Spleen (tissue), 11 donors: ENCODE results near the gene NIPA2. TPM values are rescaled to one million over a fixed set of nuclear protein-coding genes. Genes with fewer than 3 reads are reported as not detected.
A peak's percentile ranks its signal among the peaks of the same experiment; 100 is the strongest.

ENCODE experiments used
- DNase-seq: peaks from one replicate; pipeline ENCODE4 v3.0.0-alpha.2; 2020
- H3K27ac ChIP-seq, 8 donors: fragments of 200-600 bp; sonication (generic) in 7 of 8; 1 replicate in 4 of 8; 2 replicates in 4 of 8; pipeline versions ENCODE4 v1.5.0 to v1.8.0; 2016 to 2021; ENCODE audit warnings: inconsistent platforms in 4 of 8, mild to moderate bottlenecking in 4 of 8, moderate library complexity in 1 of 8
- H3K27me3 ChIP-seq, 7 donors: fragments of 200-600 bp; sonication (generic) in 6 of 7; replicated peaks in 1 of 7; 1 replicate in 4 of 7; 2 replicates in 3 of 7; pipeline versions ENCODE4 v1.5.0 to v1.8.0; 2016 to 2021; ENCODE audit warnings: inconsistent platforms in 3 of 7, mild to moderate bottlenecking in 1 of 7
- H3K36me3 ChIP-seq, 6 donors: fragments of 200-600 bp; sonication (generic) in 5 of 6; 1 replicate in 4 of 6; 2 replicates in 2 of 6; pipeline versions ENCODE4 v1.5.0 to v1.8.0; 2016 to 2021; ENCODE audit warnings: inconsistent platforms in 2 of 6
- H3K4me1 ChIP-seq, 6 donors: fragments of 200-600 bp; sonication (generic) in 5 of 6; 1 replicate in 3 of 6; 2 replicates in 3 of 6; pipeline versions ENCODE4 v1.5.0 to v1.8.0; 2016 to 2021; ENCODE audit warnings: inconsistent platforms in 3 of 6
- H3K4me3 ChIP-seq, 8 donors: fragments of 200-600 bp; sonication (generic) in 7 of 8; 1 replicate in 4 of 8; 2 replicates in 4 of 8; pipeline versions ENCODE4 v1.5.0 to v1.8.0; 2016 to 2021; ENCODE audit warnings: inconsistent platforms in 4 of 8, mild to moderate bottlenecking in 4 of 8, moderate library complexity in 2 of 8
- H3K9me3 ChIP-seq, 8 donors: fragments of 200-600 bp; sonication (generic) in 7 of 8; 1 replicate in 4 of 8; 2 replicates in 4 of 8; pipeline versions ENCODE4 v1.5.0 to v1.8.0; 2016 to 2021; ENCODE audit warnings: inconsistent platforms in 4 of 8
- POLR2A ChIP-seq, 3 donors: fragments of 450-650 bp; IDR thresholded peaks; one replicate each; pipeline ENCODE4 v1.5.1; 2017; ENCODE audit warnings: antibody characterized with exemption in 3 of 3, mild to moderate bottlenecking in 1 of 3
- POLR2AphosphoS5 ChIP-seq, 3 donors: sonication (generic); formaldehyde crosslinking; IDR thresholded peaks; one replicate each; pipeline ENCODE4 v1.5.1; 2017; ENCODE audit warnings: antibody characterized with exemption in 3 of 3
- WGBS, 5 donors: extraction: QIAGEN DNeasy Blood & Tissue Kit in 3 of 5; methylation state at CpG; one replicate each; pipeline versions ENCODE4 v1.1.5 to v1.1.7; 2013 to 2018; 5-methylcytosine and 5-hydroxymethylcytosine counted together
- intact Hi-C: fragments of 100-400 bp; cut with DNase I; formaldehyde crosslinking; loops from one replicate; pipeline ENCODE4 v1.15.0; 2023; ENCODE audit warnings: low total_unique reads
- polyA plus RNA-seq, 3 donors: library from polyadenylated mRNA; stranded (reverse); fragments of 200-250 nt; gene quantifications; one replicate each; pipeline ENCODE4 v1.2.1, GENCODE V29; 2013
- total RNA-seq, 7 donors: library from RNA; depleted of rRNA in 3 of 7; stranded (reverse); fragments of >200 nt in 3 of 7; fragmentation: NEBNext Ultra II Directional in 4 of 7; extraction: Animal tissue kit (Norgen Biotek cat#: 25700) in 4 of 7; gene quantifications; one replicate each; pipeline versions ENCODE4 v1.1.0 to v1.2.1, GENCODE V29; 2016 to 2021
- TF ChIP-seq, protein P1 (sequence below), 11 experiments: fragments of 200-600 bp in 7 of 11; fragments of 450-650 bp in 4 of 11; sonication (generic) in 4 of 11; IDR thresholded peaks in 8 of 11; conservative IDR thresholded peaks in 3 of 11; 1 replicate in 7 of 11; 2 replicates in 4 of 11; pipeline versions ENCODE4 v1.4.0 to v1.8.0; 2016 to 2021; ENCODE audit warnings: antibody characterized with exemption in 11 of 11, inconsistent platforms in 4 of 11, mild to moderate bottlenecking in 1 of 11
- donor health status: healthy with polysubstance abuse.
- donor health status: DM: no; HTN: no; CAD: no; lungs with moderate emphysema.
- donor health status: DM: no; HTN: no; CAD: no.
- donor health status: Bipolar disorder and iron deficiency.
- donor health status: healthy.
- donor health status: DM: no; HTN: no; CAD: no.
- donor health status: DM: yes; HTN: yes; CAD: no.

Gene NIPA2
- total and polyA plus RNA-seq, 10 donors, result 18.4 to 91.4 (median 52.8) TPM

DNA sequence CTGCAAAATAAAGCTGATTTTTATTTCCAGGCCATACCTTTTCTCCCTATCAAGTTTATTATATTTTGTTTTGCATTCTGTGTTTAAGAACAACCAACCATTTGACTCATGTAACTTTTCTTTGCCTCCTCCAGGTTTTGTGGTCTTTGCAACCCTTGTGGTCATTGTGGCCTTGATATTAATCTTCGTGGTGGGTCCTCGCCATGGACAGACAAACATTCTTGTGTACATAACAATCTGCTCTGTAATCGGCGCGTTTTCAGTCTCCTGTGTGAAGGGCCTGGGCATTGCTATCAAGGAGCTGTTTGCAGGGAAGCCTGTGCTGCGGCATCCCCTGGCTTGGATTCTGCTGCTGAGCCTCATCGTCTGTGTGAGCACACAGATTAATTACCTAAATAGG, 27.6 kb downstream of the NIPA2 start:
- WGBS, 5 donors, result 87 to 91% (median 88%) methylated on average over 7 of the region's 7 CpGs
- Histone ChIP-seq H3K36me3 (peaks cover 8 to 100% (median 89%) of the 10 kb centered on the region in 6 donors), H3K27me3 (no peaks in the 10 kb centered on the region), H3K4me1 (peaks cover 0 to 5% (median 0%) of the 10 kb centered on the region in 6 donors), H3K4me3 (no peak overlapping the region), H3K27ac (no peak overlapping the region), H3K9me3 (no peaks in the 10 kb centered on the region)
- intact Hi-C loops, result no loop called here
- DNase-seq, result no peak
- TF ChIP-seq POLR2A (IDR thresholded peaks at IDR 0.05) (no peak), POLR2AphosphoS5 (IDR thresholded peaks at IDR 0.05) (no peak)
- TF ChIP-seq, protein P1, sequence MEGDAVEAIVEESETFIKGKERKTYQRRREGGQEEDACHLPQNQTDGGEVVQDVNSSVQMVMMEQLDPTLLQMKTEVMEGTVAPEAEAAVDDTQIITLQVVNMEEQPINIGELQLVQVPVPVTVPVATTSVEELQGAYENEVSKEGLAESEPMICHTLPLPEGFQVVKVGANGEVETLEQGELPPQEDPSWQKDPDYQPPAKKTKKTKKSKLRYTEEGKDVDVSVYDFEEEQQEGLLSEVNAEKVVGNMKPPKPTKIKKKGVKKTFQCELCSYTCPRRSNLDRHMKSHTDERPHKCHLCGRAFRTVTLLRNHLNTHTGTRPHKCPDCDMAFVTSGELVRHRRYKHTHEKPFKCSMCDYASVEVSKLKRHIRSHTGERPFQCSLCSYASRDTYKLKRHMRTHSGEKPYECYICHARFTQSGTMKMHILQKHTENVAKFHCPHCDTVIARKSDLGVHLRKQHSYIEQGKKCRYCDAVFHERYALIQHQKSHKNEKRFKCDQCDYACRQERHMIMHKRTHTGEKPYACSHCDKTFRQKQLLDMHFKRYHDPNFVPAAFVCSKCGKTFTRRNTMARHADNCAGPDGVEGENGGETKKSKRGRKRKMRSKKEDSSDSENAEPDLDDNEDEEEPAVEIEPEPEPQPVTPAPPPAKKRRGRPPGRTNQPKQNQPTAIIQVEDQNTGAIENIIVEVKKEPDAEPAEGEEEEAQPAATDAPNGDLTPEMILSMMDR (IDR thresholded peaks at IDR 0.05 in 8 of 11, conservative IDR thresholded peaks at IDR 0.05 in 3 of 11), result no peak

DNA sequence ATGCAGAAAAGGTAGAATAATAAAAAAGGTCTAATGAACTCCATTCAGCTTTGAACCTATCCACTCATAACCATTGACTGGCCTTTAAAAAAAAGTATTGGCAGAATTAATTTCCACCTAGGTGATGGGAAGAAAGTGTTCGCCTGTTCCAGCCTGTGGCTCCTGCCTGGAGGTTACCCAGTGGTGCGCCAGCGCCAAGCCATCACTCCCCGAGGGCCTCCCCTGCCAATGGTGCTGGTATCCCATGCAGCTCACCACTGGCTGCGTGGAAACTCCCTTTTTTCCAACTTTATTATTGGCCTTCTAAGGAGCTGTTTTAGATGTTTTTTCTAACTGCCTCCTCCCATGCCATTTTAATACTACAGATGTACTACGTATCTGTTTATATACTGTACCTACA, 29.4 kb downstream of the NIPA2 start:
- Histone ChIP-seq H3K9me3 (no peaks in the 10 kb centered on the region), H3K4me3 (no peak overlapping the region), H3K36me3 (peaks cover 8 to 100% (median 87%) of the 10 kb centered on the region in 6 donors), H3K27ac (no peak overlapping the region), H3K27me3 (no peaks in the 10 kb centered on the region), H3K4me1 (peaks cover 0 to 5% (median 0%) of the 10 kb centered on the region in 6 donors)
- DNase-seq, result no peak
- TF ChIP-seq, protein P1 (IDR thresholded peaks at IDR 0.05 in 8 of 11, conservative IDR thresholded peaks at IDR 0.05 in 3 of 11), result no peak
- peak in 2 of 3 donors; percentile 27 to 50 for TF ChIP-seq POLR2AphosphoS5 (IDR thresholded peaks at IDR 0.05)
- 87 to 96% (median 89%) methylated on average over 6 of the region's 6 CpGs for WGBS, 5 donors
- intact Hi-C loops, result no loop called here

DNA sequence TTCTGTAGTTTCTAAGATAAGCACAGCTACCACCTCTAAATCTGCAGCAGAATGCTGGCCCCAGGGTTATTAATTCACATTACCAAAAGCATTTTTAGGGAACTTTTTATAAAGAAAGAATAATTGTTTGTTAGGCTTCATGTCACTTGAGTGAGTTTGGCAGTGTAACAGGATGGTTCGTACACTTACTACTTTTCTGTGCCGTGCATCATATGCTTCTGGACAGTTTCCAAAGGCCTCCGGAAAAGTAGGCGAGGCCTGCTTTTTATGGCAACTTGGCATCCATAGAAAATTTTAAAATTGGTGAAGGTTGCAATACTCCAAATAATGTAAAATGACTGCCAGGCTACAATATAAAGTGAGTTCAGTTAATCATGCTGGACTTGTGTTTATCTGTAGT, 30.0 kb downstream of the NIPA2 start:
- H3K27ac ChIP-seq, result no peak overlapping the region
- intact Hi-C loops, result no loop called here
- DNase-seq, result no peak
- H3K36me3 ChIP-seq, result peaks cover 8 to 100% (median 88%) of the 10 kb centered on the region in 6 donors
- WGBS, 5 donors, result 79 to 91% (median 88%) methylated on average over 4 of the region's 4 CpGs
- peaks cover 0 to 2% (median 0%) of the 10 kb centered on the region in 6 donors for H3K4me1 ChIP-seq
- TF ChIP-seq POLR2AphosphoS5 (IDR thresholded peaks at IDR 0.05) (no peak), POLR2A (IDR thresholded peaks at IDR 0.05) (no peak)
- TF ChIP-seq, protein P1 (IDR thresholded peaks at IDR 0.05 in 8 of 11, conservative IDR thresholded peaks at IDR 0.05 in 3 of 11), result no peak
- H3K27me3 ChIP-seq, result no peaks in the 10 kb centered on the region
- no peaks in the 10 kb centered on the region for H3K9me3 ChIP-seq
- H3K4me3 ChIP-seq, result no peak overlapping the region

DNA sequence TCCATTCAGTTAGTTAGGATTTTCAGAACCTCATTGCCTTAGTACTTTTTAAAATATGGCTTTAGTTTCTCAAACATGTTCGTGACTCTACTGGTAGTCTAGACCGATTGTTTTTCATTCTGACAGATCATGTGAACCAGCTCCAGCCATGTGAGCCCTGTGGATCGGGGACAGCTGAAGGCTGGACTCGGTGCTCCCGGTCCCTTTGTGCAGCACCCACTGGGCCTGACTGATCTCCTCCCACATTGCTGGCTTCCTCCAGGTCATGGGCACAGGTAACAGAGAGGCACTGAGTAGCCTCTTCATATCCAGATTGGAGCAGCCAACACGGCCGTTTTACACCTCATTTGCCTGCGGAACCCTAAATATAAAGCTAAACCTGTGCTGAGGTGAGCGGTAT, 30.5 kb downstream of the NIPA2 start:
- Histone ChIP-seq H3K4me1 (no peaks in the 10 kb centered on the region), H3K27me3 (no peaks in the 10 kb centered on the region), H3K27ac (no peak overlapping the region), H3K4me3 (no peak overlapping the region), H3K9me3 (no peaks in the 10 kb centered on the region), H3K36me3 (peaks cover 8 to 100% (median 88%) of the 10 kb centered on the region in 6 donors)
- WGBS, 5 donors, result 93 to 97% (median 94%) methylated on average over 9 of the region's 9 CpGs
- DNase-seq, result no peak
- peak in 2 of 3 donors; percentile 30 to 31 for TF ChIP-seq POLR2AphosphoS5 (IDR thresholded peaks at IDR 0.05)
- TF ChIP-seq, protein P1 (IDR thresholded peaks at IDR 0.05 in 8 of 11, conservative IDR thresholded peaks at IDR 0.05 in 3 of 11), result no peak
- intact Hi-C loops, result no loop called here
